Measurements from ENCODE around the gene CASP9. TPM values are rescaled to one million over a fixed set of nuclear protein-coding genes. Genes with fewer than 3 reads are reported as not detected.

CASP9 gene
- total and polyA plus RNA-seq, 10 of the 15 experiments (the other 5 are each of a cell fraction or from before 2014, with no cell fraction given) = 2.7 to 14.6 (median 7.6) TPM

DNA sequence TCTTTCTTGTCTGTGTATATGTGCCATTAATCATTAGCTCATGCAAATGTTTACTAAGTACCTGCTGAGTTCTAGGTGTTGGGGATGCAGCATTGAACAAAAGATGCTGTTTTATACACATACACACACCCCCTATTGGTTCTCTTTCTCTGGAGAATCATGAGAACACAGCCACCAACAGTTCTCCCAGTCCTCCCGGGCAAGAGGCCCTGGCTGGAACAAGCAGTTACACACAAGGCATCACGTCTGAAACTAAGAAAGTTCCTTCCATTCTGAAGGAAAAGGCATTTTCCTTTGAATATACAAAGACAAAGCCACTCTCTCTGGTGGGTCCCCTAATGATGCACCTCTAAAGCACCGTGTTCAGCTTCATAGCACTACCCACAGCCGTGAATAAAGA is 10.8 kb downstream of the CASP9 start:
- Histone ChIP-seq H3K9ac (ENCODE audit: control insufficient read depth, insufficient read depth, low read length) (no peak overlapping the region), H3K9me3 (replicated peaks; ENCODE audit: control insufficient read depth, insufficient read depth, low read length) (no peaks in the 10 kb centered on the region), H3K27me3 (replicated peaks in 1 of 2; ENCODE audit: control insufficient read depth in 2 of 2, insufficient read depth in 2 of 2, low read length in 1 of 2) (no peaks in the 10 kb centered on the region), H3K4me2 (ENCODE audit: control insufficient read depth, insufficient read depth) (no peak overlapping the region), H3K4me1 (ENCODE audit: control insufficient read depth, insufficient read depth, low read length) (peaks cover 9% of the 10 kb centered on the region), H3K79me2 (ENCODE audit: control insufficient read depth, insufficient read depth, low read length) (no peaks in the 10 kb centered on the region), H3K27ac (ENCODE audit: control insufficient read depth, insufficient read depth) (no peak overlapping the region), H3K4me3 (no peak overlapping the region), H2AFZ (ENCODE audit: control insufficient read depth, low read depth, low read length) (no peak overlapping the region), H3K36me3 (ENCODE audit: control insufficient read depth in 2 of 2, insufficient read depth in 2 of 2, low read length in 1 of 2) (no peaks in the 10 kb centered on the region; a peak in 1 of 4 replicates), H4K20me1 (ENCODE audit: control insufficient read depth, insufficient read depth) (no peaks in the 10 kb centered on the region)
- in situ Hi-C loops (cut with MboI) (no loop called here), intact Hi-C loops (cut with micrococcal nuclease; ENCODE audit: unreplicated experiment) (no loop called here)
- FAIRE-seq (no peak), DNase-seq (ENCODE audit: low read depth, low spot score) (no peak), ATAC-seq (no peak)
- POLR2A ChIA-PET = interaction anchor here (1.0 kb wide), 1 partner anchor 11 kb away, joined by 3 read pairs; the partner anchor contains the start of gene CASP9
- CTCF ChIA-PET = interaction anchor here (1.5 to 2.5 kb wide), 2 partner anchors 12 to 13 kb away, joined by 4 to 8 read pairs; no protein-coding TSS in a partner anchor
- TF ChIP-seq SMAD1 (IDR thresholded peaks at IDR 0.05; ENCODE audit: low read depth, partially characterized antibody) = no peak
- no peak for TF ChIP-seq TAF1 (IDR thresholded peaks at IDR 0.05; ENCODE audit: borderline replicate concordance, low read depth, low read length)
- TF ChIP-seq ZZZ3 (IDR thresholded peaks at IDR 0.05; ENCODE audit: control insufficient read depth, insufficient read length, low read depth) = no peak
- no peak for TF ChIP-seq NBN (IDR thresholded peaks at IDR 0.05)
- TF ChIP-seq SMARCA5 (IDR thresholded peaks at IDR 0.05) = no peak
- no peak for TF ChIP-seq ATF7 (IDR thresholded peaks at IDR 0.05; ENCODE audit: low read depth)
- no TSS peak for BruUV-seq (replicated peaks)
- RAD21 ChIA-PET (ENCODE audit: unreplicated experiment) = no interaction called here
- SMC1A ChIA-PET (ENCODE audit: uncharacterized antibody, unreplicated experiment) = interaction anchor here (0.7 kb wide), 1 partner anchor 190 kb away, joined by 4 read pairs; no protein-coding TSS in a partner anchor
- WGBS (ENCODE audit: insufficient coverage, insufficient replicate concordance, low lambda C conversion rate, missing lambda C conversion rate) = 80% methylated on average over 4 of the region's 4 CpGs

DNA sequence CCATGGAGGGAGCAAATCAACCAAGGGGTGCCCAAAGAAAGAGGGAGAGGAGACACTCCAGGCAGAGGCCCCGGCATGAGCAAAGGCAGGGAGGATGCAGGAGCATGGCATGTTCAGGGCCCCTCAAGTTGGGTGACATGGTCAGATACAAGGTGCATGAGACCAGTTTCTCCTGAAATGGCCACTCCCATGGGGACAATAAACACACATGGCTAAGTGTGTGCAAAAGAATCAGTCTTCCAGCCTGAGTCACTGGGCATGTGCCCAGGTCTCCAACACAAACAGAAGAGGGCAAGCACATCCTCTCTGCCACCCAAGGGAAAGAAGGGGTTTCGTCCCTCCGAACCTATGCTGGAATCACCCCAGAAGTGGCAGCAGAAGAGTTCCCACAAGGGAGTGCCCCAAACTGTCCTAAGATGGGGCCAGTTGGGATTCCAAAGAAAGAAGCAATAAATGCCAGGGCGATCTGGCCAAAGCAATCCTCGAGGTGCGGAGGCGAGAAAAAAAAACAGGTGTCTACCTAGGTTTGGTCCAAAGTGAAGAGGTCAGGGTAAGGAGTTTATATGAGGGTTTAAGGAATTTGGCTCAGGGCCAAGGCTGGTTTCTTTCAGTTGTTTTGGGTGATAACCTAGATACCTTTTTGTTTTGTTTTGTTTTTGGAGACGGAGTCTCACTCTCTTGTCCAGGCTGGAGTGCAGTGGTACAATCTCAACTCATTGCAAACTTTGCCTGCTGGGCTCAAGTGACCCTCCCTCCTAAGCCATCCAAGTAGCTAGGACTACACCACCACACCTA is 13.2 kb downstream of the CASP9 start:
- Histone ChIP-seq H4K20me1 (ENCODE audit: control insufficient read depth, insufficient read depth) (no peaks in the 10 kb centered on the region), H3K4me3 (no peak overlapping the region), H3K4me2 (ENCODE audit: control insufficient read depth, insufficient read depth) (no peak overlapping the region), H2AFZ (ENCODE audit: control insufficient read depth, low read depth, low read length) (no peak overlapping the region), H3K4me1 (ENCODE audit: control insufficient read depth, insufficient read depth, low read length) (peaks cover 9% of the 10 kb centered on the region), H3K9ac (ENCODE audit: control insufficient read depth, insufficient read depth, low read length) (no peak overlapping the region), H3K9me3 (replicated peaks; ENCODE audit: control insufficient read depth, insufficient read depth, low read length) (no peaks in the 10 kb centered on the region), H3K36me3 (ENCODE audit: control insufficient read depth in 2 of 2, insufficient read depth in 2 of 2, low read length in 1 of 2) (no peaks in the 10 kb centered on the region; a peak in 1 of 4 replicates), H3K27ac (ENCODE audit: control insufficient read depth, insufficient read depth) (no peak overlapping the region), H3K79me2 (ENCODE audit: control insufficient read depth, insufficient read depth, low read length) (no peaks in the 10 kb centered on the region), H3K27me3 (replicated peaks in 1 of 2; ENCODE audit: control insufficient read depth in 2 of 2, insufficient read depth in 2 of 2, low read length in 1 of 2) (no peaks in the 10 kb centered on the region)
- no TSS peak for BruUV-seq (replicated peaks)
- in situ Hi-C loops (cut with MboI) = no loop called here
- no peak for DNase-seq (ENCODE audit: low read depth, low spot score)
- CTCF ChIA-PET = no interaction called here
- FAIRE-seq = no peak
- POLR2A ChIA-PET = no interaction called here
- intact Hi-C loops (cut with micrococcal nuclease; ENCODE audit: unreplicated experiment) = no loop called here
- RAD21 ChIA-PET (ENCODE audit: unreplicated experiment) = no interaction called here
- SMC1A ChIA-PET (ENCODE audit: uncharacterized antibody, unreplicated experiment) = no interaction called here
- no peak for ATAC-seq
- 98% methylated on average over 8 of the region's 8 CpGs for WGBS (ENCODE audit: insufficient coverage, insufficient replicate concordance, low lambda C conversion rate, missing lambda C conversion rate)
- TF ChIP-seq RFX5 (IDR thresholded peaks at IDR 0.05; ENCODE audit: low read depth, low read length) = no peak
- no peak for TF ChIP-seq ZBED1 (IDR thresholded peaks at IDR 0.05; ENCODE audit: borderline replicate concordance)
- no peak for TF ChIP-seq CHD2 (IDR thresholded peaks at IDR 0.05; ENCODE audit: borderline replicate concordance, low read depth, low read length)
- TF ChIP-seq, protein P1, sequence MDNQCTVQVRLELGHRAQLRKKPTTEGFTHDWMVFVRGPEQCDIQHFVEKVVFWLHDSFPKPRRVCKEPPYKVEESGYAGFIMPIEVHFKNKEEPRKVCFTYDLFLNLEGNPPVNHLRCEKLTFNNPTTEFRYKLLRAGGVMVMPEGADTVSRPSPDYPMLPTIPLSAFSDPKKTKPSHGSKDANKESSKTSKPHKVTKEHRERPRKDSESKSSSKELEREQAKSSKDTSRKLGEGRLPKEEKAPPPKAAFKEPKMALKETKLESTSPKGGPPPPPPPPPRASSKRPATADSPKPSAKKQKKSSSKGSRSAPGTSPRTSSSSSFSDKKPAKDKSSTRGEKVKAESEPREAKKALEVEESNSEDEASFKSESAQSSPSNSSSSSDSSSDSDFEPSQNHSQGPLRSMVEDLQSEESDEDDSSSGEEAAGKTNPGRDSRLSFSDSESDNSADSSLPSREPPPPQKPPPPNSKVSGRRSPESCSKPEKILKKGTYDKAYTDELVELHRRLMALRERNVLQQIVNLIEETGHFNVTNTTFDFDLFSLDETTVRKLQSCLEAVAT (IDR thresholded peaks at IDR 0.05) = no peak
- TF ChIP-seq MEF2A (IDR thresholded peaks at IDR 0.05; ENCODE audit: insufficient read depth, low read depth, low read length) = no peak
- no peak for TF ChIP-seq MEF2B (IDR thresholded peaks at IDR 0.05; ENCODE audit: partially characterized antibody, poor library complexity, severe bottlenecking)
- no peak for TF ChIP-seq MXI1 (IDR thresholded peaks at IDR 0.05; ENCODE audit: low read depth, low read length)
- no peak for TF ChIP-seq NR2F1 (conservative IDR thresholded peaks at IDR 0.05)

Data from GM12878 (cell line).